GM19240 (cell line): Measurements from ENCODE around the gene CYP4V2.
"Not testable (repeated sequence)": the region's sequence is repeated elsewhere in the genome, so short reads cannot be mapped to it uniquely, and the experiment has no call there.

Source experiments
- DNase-seq: peaks from one replicate; pipeline ENCODE4 v3.0.0; 2011; ENCODE audit warnings: low spot score; ENCODE audit not compliant: insufficient read length

Gene CYP4V2

GRCh38 chr4:186227744-186228513 lies 36.6 kb downstream of the CYP4V2 start:
- no peak for DNase-seq

- DNase-seq, result no peak
Measured at GRCh38 chr4:186228514-186228894, 37.1 kb downstream of the CYP4V2 start.

GRCh38 chr4:186234367-186234766 lies 43.0 kb downstream of the CYP4V2 start:
- no peak for DNase-seq

- no peak for DNase-seq
Measured at GRCh38 chr4:186236126-186236525, 44.8 kb downstream of the CYP4V2 start.

- DNase-seq, result no peak
Measured at GRCh38 chr4:186240452-186240847, 49.1 kb downstream of the CYP4V2 start.

- DNase-seq, result no peak
Measured at GRCh38 chr4:186240848-186241491, 49.6 kb downstream of the CYP4V2 start.

GRCh38 chr4:186241616-186242015 lies 50.2 kb downstream of the CYP4V2 start:
- no peak for DNase-seq

- DNase-seq, result not testable (repeated sequence)
Measured at GRCh38 chr4:186242031-186242430, 50.7 kb downstream of the CYP4V2 start.

- DNase-seq, result no peak
Measured at GRCh38 chr4:186243331-186243730, 52.0 kb downstream of the CYP4V2 start.

GRCh38 chr4:186244835-186245234 lies 53.5 kb downstream of the CYP4V2 start:
- no peak for DNase-seq

- not testable (repeated sequence) for DNase-seq
Measured at GRCh38 chr4:186247062-186247752, 55.8 kb downstream of the CYP4V2 start.

GRCh38 chr4:186248643-186249042 lies 57.3 kb downstream of the CYP4V2 start:
- no peak for DNase-seq

GRCh38 chr4:186249785-186250754 lies 58.7 kb downstream of the CYP4V2 start:
- DNase-seq, result no peak

- DNase-seq, result no peak
Measured at GRCh38 chr4:186250760-186251159, 59.4 kb downstream of the CYP4V2 start.

- DNase-seq, result no peak
Measured at GRCh38 chr4:186255122-186255521, 63.8 kb downstream of the CYP4V2 start.

GRCh38 chr4:186258216-186258811 lies 66.9 kb downstream of the CYP4V2 start:
- DNase-seq, result no peak

GRCh38 chr4:186260117-186260503 lies 68.7 kb downstream of the CYP4V2 start:
- DNase-seq, result no peak
